Erythroblast (primary cell): ENCODE results near the gene HAUS3.

Experiments
- GATA1 ChIP-seq: IDR thresholded peaks from 2 replicates; pipeline ENCODE4 v1.6.1; 2011; ENCODE audit warnings: low read depth, mild to moderate bottlenecking, control low read depth, low read length, moderate library complexity
- POLR2A ChIP-seq: IDR thresholded peaks from 2 replicates; pipeline ENCODE4 v1.6.1; 2011; ENCODE audit warnings: mild to moderate bottlenecking, low read length

GRCh38 chr4:2236944-2237666 lies 4.8 kb downstream of the HAUS3 start:
- no peak for TF ChIP-seq POLR2A
- TF ChIP-seq GATA1, result no peak
